IMR-90 (cell line): ENCODE results near the gene PDIA4. TPM values are rescaled to one million over a fixed set of nuclear protein-coding genes. Genes with fewer than 3 reads are reported as not detected.

Source experiments
- ATAC-seq: fragments of 200-7000 bp; cut with Tn5 transposase; 2 replicates; pipeline ENCODE4 v1.9.1; 2020; ENCODE audit warnings: low read depth, mild to moderate bottlenecking, moderate library complexity
- BruUV-seq: library from RNA; stranded (reverse); fragments of 400-500 nt; replicated peaks from 2 replicates; lab custom pipeline; 2021; lab: Mats Ljungman, UMichigan
- CTCF ChIA-PET: fragments of 300-600 bp; formaldehyde crosslinking; extraction: SDS; loops from one replicate; lab custom pipeline; 2021; ENCODE audit warnings: antibody characterized with exemption; lab: Yijun Ruan, JAX
- POLR2A ChIA-PET: fragments of 300-600 bp; sonication (Branson Sonifier 250); formaldehyde crosslinking; loops from one replicate; lab custom pipeline; 2022; ENCODE audit warnings: antibody characterized with exemption; ENCODE audit not compliant: unreplicated experiment; lab: Charles Lee
- DNase-seq: peaks from one replicate; pipeline ENCODE4 v3.0.0; 2013
- H2AFZ ChIP-seq: replicated peaks from 2 replicates; pipeline ENCODE3; 2013; ENCODE audit warnings: low read length, mild to moderate bottlenecking; ENCODE audit not compliant: poor library complexity
- H2AK5ac ChIP-seq: 2 replicates; pipeline ENCODE4 v1.6.1; 2013; ENCODE audit warnings: low read depth, low read length, inconsistent platforms
- H2AK9ac ChIP-seq: replicated peaks from 2 replicates; pipeline ENCODE3; 2013; ENCODE audit warnings: mild to moderate bottlenecking, low read depth, low read length, moderate library complexity; ENCODE audit not compliant: poor library complexity
- H2BK120ac ChIP-seq: 2 replicates; pipeline ENCODE4 v1.6.1; 2013; ENCODE audit warnings: low read depth, low read length, inconsistent platforms
- H2BK15ac ChIP-seq: 3 replicates; pipeline ENCODE4 v1.6.1; 2013; ENCODE audit warnings: low read depth, low read length, inconsistent platforms
- H2BK20ac ChIP-seq: 2 replicates; pipeline ENCODE4 v1.6.1; 2013; ENCODE audit warnings: low read depth, mild to moderate bottlenecking, inconsistent platforms, low read length, moderate library complexity
- H2BK5ac ChIP-seq: 2 replicates; pipeline ENCODE4 v1.6.1; 2013; ENCODE audit warnings: mild to moderate bottlenecking, low read depth, low read length, inconsistent platforms; ENCODE audit not compliant: poor library complexity, severe bottlenecking
- H3K14ac ChIP-seq: replicated peaks from 2 replicates; pipeline ENCODE4 v1.6.1; 2013; ENCODE audit warnings: low read depth, low read length, inconsistent platforms
- H3K18ac ChIP-seq: 2 replicates; pipeline ENCODE4 v1.6.1; 2013; ENCODE audit warnings: low read depth, low read length, control low read depth
- H3K23ac ChIP-seq: 2 replicates; pipeline ENCODE4 v1.6.1; 2013; ENCODE audit warnings: low read depth, low read length, inconsistent platforms
- H3K27ac ChIP-seq: 2 replicates; pipeline ENCODE4 v1.5.1; 2013; ENCODE audit warnings: mild to moderate bottlenecking, control low read depth, low read length; ENCODE audit not compliant: insufficient read depth
- H3K27me3 ChIP-seq: 2 replicates; pipeline ENCODE4 v1.6.1; 2013; ENCODE audit warnings: low read length; ENCODE audit not compliant: control insufficient read depth, insufficient read depth
- H3K36me3 ChIP-seq: 2 replicates; pipeline ENCODE4 v1.6.1; 2013; ENCODE audit warnings: low read length, mixed read lengths; ENCODE audit not compliant: control insufficient read depth, insufficient read depth
- H3K4ac ChIP-seq: 2 replicates; pipeline ENCODE4 v1.6.1; 2013; ENCODE audit warnings: low read depth, low read length, inconsistent platforms
- H3K4me1 ChIP-seq: 2 replicates; pipeline ENCODE4 v1.6.1; 2013; ENCODE audit warnings: low read length, mixed read lengths; ENCODE audit not compliant: control insufficient read depth, insufficient read depth
- H3K4me2 ChIP-seq: 2 replicates; pipeline ENCODE4 v1.6.1; 2013; ENCODE audit warnings: low read depth, mild to moderate bottlenecking, control low read depth, low read length, moderate library complexity
- H3K4me3 ChIP-seq: 2 replicates; pipeline ENCODE4 v1.5.1; 2013; ENCODE audit warnings: low read depth, mild to moderate bottlenecking, control low read depth, low read length, moderate library complexity; ENCODE audit not compliant: insufficient read depth
- H3K56ac ChIP-seq: 2 replicates; pipeline ENCODE4 v1.6.1; 2013; ENCODE audit warnings: low read length, inconsistent platforms; ENCODE audit not compliant: insufficient read depth; ENCODE audit errors: extremely low read depth
- H3K79me1 ChIP-seq, 2 experiments: 2 replicates each; pipeline ENCODE4 v1.6.1; 2013; ENCODE audit warnings: low read length in 2 of 2, inconsistent platforms in 1 of 2, low read depth in 1 of 2
- H3K9ac ChIP-seq: 2 replicates; pipeline ENCODE4 v1.6.1; 2013; ENCODE audit warnings: low read depth, low read length, control low read depth
- H3K9me1 ChIP-seq: 2 replicates; pipeline ENCODE4 v1.6.1; 2013; ENCODE audit warnings: low read length, inconsistent platforms; ENCODE audit not compliant: insufficient read depth
- H3K9me3 ChIP-seq: 2 replicates; pipeline ENCODE4 v1.6.1; 2013; ENCODE audit warnings: low read length; ENCODE audit not compliant: control insufficient read depth, insufficient read depth
- H4K20me1 ChIP-seq: 2 replicates; pipeline ENCODE4 v1.6.1; 2013; ENCODE audit warnings: low read length, inconsistent platforms; ENCODE audit not compliant: insufficient read depth
- H4K5ac ChIP-seq: 2 replicates; pipeline ENCODE4 v1.6.1; 2013; ENCODE audit warnings: mild to moderate bottlenecking, low read depth, low read length, control low read depth
- H4K8ac ChIP-seq, 2 experiments: 2 replicates each; pipeline ENCODE4 v1.6.1; 2013; ENCODE audit warnings: low read depth in 2 of 2, low read length in 2 of 2, control low read depth in 1 of 2, inconsistent platforms in 1 of 2
- H4K91ac ChIP-seq: 2 replicates; pipeline ENCODE4 v1.6.1; 2013; ENCODE audit warnings: low read depth, low read length, inconsistent platforms; ENCODE audit not compliant: insufficient read depth
- CEBPB ChIP-seq: IDR thresholded peaks from 2 replicates; pipeline ENCODE4 v1.6.1; 2012; ENCODE audit warnings: low read depth, low read length, improper control_type of control experiment
- MXI1 ChIP-seq: IDR thresholded peaks from 2 replicates; pipeline ENCODE4 v1.6.1; 2012; ENCODE audit warnings: low read depth, mild to moderate bottlenecking, low read length, moderate library complexity, borderline replicate concordance
- RAD21 ChIP-seq: IDR thresholded peaks from 2 replicates; pipeline ENCODE4 v1.6.1; 2012; ENCODE audit warnings: low read length, improper control_type of control experiment
- RFX5 ChIP-seq: IDR thresholded peaks from 2 replicates; pipeline ENCODE4 v1.8.0; 2012; ENCODE audit warnings: low read depth, mild to moderate bottlenecking, low read length, moderate library complexity
- SMC3 ChIP-seq: fragments of 150-350 bp; IDR thresholded peaks from 2 replicates; pipeline ENCODE4 v1.6.1; 2016; ENCODE audit warnings: low read depth, mild to moderate bottlenecking, antibody characterized with exemption, low read length, moderate library complexity
- WGBS, 2 experiments: methylation state at CpG; one replicate each; pipeline versions ENCODE4 v1.1.5 to v1.1.7; 2013; ENCODE audit warnings: missing lambda C conversion rate in 2 of 2; ENCODE audit not compliant: insufficient read length in 1 of 2; ENCODE audit errors: extremely low coverage in 2 of 2; 5-methylcytosine and 5-hydroxymethylcytosine counted together
- dilution Hi-C: fragments of 300-500 bp; cut with HindIII; formaldehyde crosslinking; loops from one replicate; pipeline ENCODE4 v1.14.3; 2018; ENCODE audit warnings: low sequenced_read_pairs; ENCODE audit not compliant: unreplicated experiment
- in situ Hi-C: fragments of 300-500 bp; cut with MboI; formaldehyde crosslinking; loops from 3 replicates; pipeline ENCODE4 v1.14.3; 2019; ENCODE audit warnings: low sequenced_read_pairs, inconsistent platforms, mixed read lengths
- intact Hi-C: fragments of 100-400 bp; cut with micrococcal nuclease; formaldehyde crosslinking; loops from 2 replicates; pipeline ENCODE4 v1.10.0; 2022
- polyA plus RNA-seq, 3 experiments: library from polyadenylated mRNA; depleted of rRNA; stranded (reverse); fragments of >200 nt; gene quantifications; 2 replicates each; pipeline ENCODE4 v1.2.3, GENCODE V29; 2012; ENCODE audit warnings: low replicate concordance in 1 of 3
- total RNA-seq: library from RNA; depleted of rRNA; stranded (reverse); fragments of >200 nt; gene quantifications from 2 replicates; pipeline ENCODE4 v1.2.3, GENCODE V29; 2012
- TF ChIP-seq, protein P1 (sequence below): fragments of 150-350 bp; IDR thresholded peaks from 2 replicates; pipeline ENCODE4 v1.6.1; 2017; ENCODE audit warnings: mild to moderate bottlenecking, antibody characterized with exemption, low read length, low read depth
- TF ChIP-seq, protein P2 (sequence below): fragments of 150-350 bp; IDR thresholded peaks from 2 replicates; pipeline ENCODE4 v1.6.1; 2016; ENCODE audit warnings: low read depth, mild to moderate bottlenecking, low read length, moderate library complexity, borderline replicate concordance

Gene PDIA4
- total and polyA plus RNA-seq, 2 of the 4 experiments (the other 2 are of a cell fraction), result 241 to 304 TPM

DNA sequence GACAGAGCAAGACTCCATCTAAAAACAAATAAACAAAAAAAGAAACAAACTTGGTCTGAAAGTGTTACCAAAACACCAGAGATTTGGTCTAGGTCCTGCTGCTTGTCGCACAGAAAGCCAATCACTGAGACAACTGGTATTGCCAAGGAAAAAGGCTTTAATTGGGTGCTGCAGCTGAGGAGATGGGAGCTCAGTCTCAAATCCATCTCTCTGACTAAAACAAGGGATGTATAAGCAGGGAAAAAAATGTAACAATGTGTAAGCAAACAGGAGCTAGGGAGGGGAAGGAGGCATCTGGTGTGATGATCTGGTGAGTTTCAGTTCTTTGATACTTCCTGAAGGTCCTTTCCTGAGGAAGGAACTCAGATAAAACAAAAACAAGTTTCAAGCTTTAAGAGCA, 8.4 kb upstream of the PDIA4 start:
- ATAC-seq (no peak), DNase-seq (no peak)
- H3K23ac ChIP-seq, result no peak overlapping the region
- H3K27ac ChIP-seq, result no peak overlapping the region
- H3K4ac ChIP-seq, result no peak overlapping the region
- H3K56ac ChIP-seq, result no peak overlapping the region
- no peak overlapping the region for H2BK20ac ChIP-seq
- H4K91ac ChIP-seq, result no peak overlapping the region
- TF ChIP-seq, protein P1, sequence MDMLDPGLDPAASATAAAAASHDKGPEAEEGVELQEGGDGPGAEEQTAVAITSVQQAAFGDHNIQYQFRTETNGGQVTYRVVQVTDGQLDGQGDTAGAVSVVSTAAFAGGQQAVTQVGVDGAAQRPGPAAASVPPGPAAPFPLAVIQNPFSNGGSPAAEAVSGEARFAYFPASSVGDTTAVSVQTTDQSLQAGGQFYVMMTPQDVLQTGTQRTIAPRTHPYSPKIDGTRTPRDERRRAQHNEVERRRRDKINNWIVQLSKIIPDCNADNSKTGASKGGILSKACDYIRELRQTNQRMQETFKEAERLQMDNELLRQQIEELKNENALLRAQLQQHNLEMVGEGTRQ, result no peak
- TF ChIP-seq RAD21 (no peak), RFX5 (no peak), CEBPB (no peak), MXI1 (no peak), SMC3 (no peak)
- TF ChIP-seq, protein P2, sequence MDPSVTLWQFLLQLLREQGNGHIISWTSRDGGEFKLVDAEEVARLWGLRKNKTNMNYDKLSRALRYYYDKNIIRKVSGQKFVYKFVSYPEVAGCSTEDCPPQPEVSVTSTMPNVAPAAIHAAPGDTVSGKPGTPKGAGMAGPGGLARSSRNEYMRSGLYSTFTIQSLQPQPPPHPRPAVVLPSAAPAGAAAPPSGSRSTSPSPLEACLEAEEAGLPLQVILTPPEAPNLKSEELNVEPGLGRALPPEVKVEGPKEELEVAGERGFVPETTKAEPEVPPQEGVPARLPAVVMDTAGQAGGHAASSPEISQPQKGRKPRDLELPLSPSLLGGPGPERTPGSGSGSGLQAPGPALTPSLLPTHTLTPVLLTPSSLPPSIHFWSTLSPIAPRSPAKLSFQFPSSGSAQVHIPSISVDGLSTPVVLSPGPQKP, result no peak
- dilution Hi-C loops (no loop called here), in situ Hi-C loops (no loop called here), intact Hi-C loops (no loop called here)
- H3K18ac ChIP-seq, result no peak overlapping the region
- no peaks in the 10 kb centered on the region for H4K20me1 ChIP-seq
- H2BK15ac ChIP-seq, result no peak overlapping the region
- no peak overlapping the region for H3K9ac ChIP-seq
- H3K14ac ChIP-seq, result no peak overlapping the region
- no peak overlapping the region for H4K5ac ChIP-seq
- H2AK5ac ChIP-seq, result no peak overlapping the region
- ChIA-PET CTCF (no interaction called here), POLR2A (no interaction called here)
- no peaks in the 10 kb centered on the region for H3K79me1 ChIP-seq
- H2AFZ ChIP-seq, result no peak overlapping the region
- H3K9me3 ChIP-seq, result no peaks in the 10 kb centered on the region
- no TSS peak for BruUV-seq
- H3K4me3 ChIP-seq, result no peak overlapping the region
- H2BK5ac ChIP-seq, result no peak overlapping the region
- WGBS, 2 experiments, result no CpG with 5 or more reads among the region's 1 CpG
- H3K4me2 ChIP-seq, result no peak overlapping the region
- no peaks in the 10 kb centered on the region for H3K4me1 ChIP-seq
- no peaks in the 10 kb centered on the region for H3K9me1 ChIP-seq
- no peak overlapping the region for H2BK120ac ChIP-seq
- no peaks in the 10 kb centered on the region for H3K36me3 ChIP-seq
- no peak overlapping the region for H4K8ac ChIP-seq
- H3K27me3 ChIP-seq, result no peaks in the 10 kb centered on the region
- no peak overlapping the region for H2AK9ac ChIP-seq
